ENCODE data around the gene TELO2.

- TF ChIP-seq POLR2A (IDR thresholded peaks at IDR 0.05; ENCODE audit: low read length) (no peak), EP300 (IDR thresholded peaks at IDR 0.05) (no peak), CEBPB (IDR thresholded peaks at IDR 0.05) (no peak), SMC3 (IDR thresholded peaks at IDR 0.05) (no peak), CHD4 (IDR thresholded peaks at IDR 0.05; ENCODE audit: borderline replicate concordance) (no peak), HOXA7 (CRISPR knock-in tag; IDR thresholded peaks at IDR 0.05) (no peak), CHD2 (IDR thresholded peaks at IDR 0.05; ENCODE audit: low read length, partially characterized antibody) (no peak), BHLHE40 (IDR thresholded peaks at IDR 0.05; ENCODE audit: low read depth, low read length) (no peak), MAZ (IDR thresholded peaks at IDR 0.05; ENCODE audit: borderline replicate concordance, low read depth, low read length) (no peak), NPAS2 (CRISPR knock-in tag; IDR thresholded peaks at IDR 0.05; ENCODE audit: borderline replicate concordance) (no peak)
- TF ChIP-seq, protein P1, sequence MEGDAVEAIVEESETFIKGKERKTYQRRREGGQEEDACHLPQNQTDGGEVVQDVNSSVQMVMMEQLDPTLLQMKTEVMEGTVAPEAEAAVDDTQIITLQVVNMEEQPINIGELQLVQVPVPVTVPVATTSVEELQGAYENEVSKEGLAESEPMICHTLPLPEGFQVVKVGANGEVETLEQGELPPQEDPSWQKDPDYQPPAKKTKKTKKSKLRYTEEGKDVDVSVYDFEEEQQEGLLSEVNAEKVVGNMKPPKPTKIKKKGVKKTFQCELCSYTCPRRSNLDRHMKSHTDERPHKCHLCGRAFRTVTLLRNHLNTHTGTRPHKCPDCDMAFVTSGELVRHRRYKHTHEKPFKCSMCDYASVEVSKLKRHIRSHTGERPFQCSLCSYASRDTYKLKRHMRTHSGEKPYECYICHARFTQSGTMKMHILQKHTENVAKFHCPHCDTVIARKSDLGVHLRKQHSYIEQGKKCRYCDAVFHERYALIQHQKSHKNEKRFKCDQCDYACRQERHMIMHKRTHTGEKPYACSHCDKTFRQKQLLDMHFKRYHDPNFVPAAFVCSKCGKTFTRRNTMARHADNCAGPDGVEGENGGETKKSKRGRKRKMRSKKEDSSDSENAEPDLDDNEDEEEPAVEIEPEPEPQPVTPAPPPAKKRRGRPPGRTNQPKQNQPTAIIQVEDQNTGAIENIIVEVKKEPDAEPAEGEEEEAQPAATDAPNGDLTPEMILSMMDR (IDR thresholded peaks at IDR 0.05): no peak
- TF ChIP-seq, protein P2, sequence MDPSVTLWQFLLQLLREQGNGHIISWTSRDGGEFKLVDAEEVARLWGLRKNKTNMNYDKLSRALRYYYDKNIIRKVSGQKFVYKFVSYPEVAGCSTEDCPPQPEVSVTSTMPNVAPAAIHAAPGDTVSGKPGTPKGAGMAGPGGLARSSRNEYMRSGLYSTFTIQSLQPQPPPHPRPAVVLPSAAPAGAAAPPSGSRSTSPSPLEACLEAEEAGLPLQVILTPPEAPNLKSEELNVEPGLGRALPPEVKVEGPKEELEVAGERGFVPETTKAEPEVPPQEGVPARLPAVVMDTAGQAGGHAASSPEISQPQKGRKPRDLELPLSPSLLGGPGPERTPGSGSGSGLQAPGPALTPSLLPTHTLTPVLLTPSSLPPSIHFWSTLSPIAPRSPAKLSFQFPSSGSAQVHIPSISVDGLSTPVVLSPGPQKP (IDR thresholded peaks at IDR 0.05; ENCODE audit: low read depth, low read length): no peak
Measured at GRCh38 chr16:1444730-1445517, 48.2 kb upstream of the TELO2 start.

All from A549 (cell line).